HG03175 (cell line): ENCODE data around the gene PICALM.
"Not testable (repeated sequence)": the region's sequence is repeated elsewhere in the genome, so short reads cannot be mapped to it uniquely, and the experiment has no call there.

Experiments
- ATAC-seq: cut with Tn5 transposase; IDR thresholded peaks from one replicate; pipeline ENCODE4 v1.9.1; 2021; ENCODE audit warnings: mild to moderate bottlenecking, moderate library complexity; ENCODE audit not compliant: unreplicated experiment

Gene PICALM, protein sequence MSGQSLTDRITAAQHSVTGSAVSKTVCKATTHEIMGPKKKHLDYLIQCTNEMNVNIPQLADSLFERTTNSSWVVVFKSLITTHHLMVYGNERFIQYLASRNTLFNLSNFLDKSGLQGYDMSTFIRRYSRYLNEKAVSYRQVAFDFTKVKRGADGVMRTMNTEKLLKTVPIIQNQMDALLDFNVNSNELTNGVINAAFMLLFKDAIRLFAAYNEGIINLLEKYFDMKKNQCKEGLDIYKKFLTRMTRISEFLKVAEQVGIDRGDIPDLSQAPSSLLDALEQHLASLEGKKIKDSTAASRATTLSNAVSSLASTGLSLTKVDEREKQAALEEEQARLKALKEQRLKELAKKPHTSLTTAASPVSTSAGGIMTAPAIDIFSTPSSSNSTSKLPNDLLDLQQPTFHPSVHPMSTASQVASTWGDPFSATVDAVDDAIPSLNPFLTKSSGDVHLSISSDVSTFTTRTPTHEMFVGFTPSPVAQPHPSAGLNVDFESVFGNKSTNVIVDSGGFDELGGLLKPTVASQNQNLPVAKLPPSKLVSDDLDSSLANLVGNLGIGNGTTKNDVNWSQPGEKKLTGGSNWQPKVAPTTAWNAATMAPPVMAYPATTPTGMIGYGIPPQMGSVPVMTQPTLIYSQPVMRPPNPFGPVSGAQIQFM

DNA sequence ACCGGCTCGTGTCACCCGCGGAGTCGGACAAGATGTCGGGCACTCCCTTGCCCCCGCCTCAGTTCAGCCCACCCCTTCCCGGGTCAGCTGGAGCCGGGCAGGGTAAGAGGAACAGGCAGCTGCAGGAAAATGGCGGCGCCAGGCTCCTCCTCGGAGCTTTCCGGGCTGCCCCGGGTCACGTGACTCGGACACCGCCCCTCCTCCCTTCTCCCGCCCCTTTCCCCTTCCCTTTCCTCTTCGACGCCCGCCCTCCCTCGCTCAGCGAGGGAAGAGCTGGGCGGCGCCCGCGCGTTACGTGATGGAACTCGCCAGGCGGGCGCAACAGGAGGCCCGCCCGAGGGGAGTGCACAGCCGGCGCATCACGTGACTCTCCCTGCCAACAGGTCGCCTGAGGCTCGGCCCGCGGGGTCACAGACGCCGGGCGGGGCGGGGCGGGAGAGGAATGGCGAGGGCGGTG lies at the start of gene PICALM:
Gene PICALM (minus strand): TSS at position 134 of the 457 bp plus-strand sequence. CDS start 304 bp downstream, outside the sequence.
- ATAC-seq = peak; percentile 87

DNA sequence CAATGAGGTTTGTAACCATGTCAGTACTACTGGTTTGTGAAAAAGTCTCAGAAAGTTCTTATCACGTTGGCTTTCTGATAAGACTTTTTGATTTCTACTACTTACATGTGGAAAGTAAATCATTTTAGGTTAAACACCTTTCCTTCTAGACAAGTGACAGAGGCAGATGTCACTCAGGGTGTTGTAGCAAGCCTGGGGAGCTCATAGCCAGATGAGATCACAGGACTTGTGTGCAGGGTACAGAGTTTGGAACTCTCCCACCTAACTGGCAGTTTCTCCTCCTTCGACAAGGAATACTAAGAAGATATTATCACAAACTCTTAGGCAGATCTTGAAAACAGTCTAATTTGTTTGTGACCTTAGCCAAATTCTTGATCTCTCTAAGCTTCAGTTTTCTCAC lies 49.4 kb upstream of the PICALM start:
- ATAC-seq = no peak

DNA sequence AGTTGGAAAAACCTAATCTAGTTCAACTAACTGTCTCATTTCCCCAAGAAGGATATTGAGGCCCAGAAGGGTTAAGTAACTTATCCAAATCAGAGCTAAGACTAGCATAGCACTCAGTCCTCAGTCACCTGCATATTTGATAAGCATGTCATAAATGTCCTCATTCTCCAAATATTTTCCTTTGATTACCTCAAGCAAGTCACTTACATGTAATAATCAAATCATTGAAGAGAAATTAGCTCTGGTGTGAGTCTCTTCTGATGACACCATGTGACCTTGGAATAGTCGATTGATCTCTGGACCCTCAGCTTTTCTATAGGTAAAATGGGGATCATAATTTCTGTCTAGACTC lies 48.8 kb upstream of the PICALM start:
- no peak for ATAC-seq

DNA sequence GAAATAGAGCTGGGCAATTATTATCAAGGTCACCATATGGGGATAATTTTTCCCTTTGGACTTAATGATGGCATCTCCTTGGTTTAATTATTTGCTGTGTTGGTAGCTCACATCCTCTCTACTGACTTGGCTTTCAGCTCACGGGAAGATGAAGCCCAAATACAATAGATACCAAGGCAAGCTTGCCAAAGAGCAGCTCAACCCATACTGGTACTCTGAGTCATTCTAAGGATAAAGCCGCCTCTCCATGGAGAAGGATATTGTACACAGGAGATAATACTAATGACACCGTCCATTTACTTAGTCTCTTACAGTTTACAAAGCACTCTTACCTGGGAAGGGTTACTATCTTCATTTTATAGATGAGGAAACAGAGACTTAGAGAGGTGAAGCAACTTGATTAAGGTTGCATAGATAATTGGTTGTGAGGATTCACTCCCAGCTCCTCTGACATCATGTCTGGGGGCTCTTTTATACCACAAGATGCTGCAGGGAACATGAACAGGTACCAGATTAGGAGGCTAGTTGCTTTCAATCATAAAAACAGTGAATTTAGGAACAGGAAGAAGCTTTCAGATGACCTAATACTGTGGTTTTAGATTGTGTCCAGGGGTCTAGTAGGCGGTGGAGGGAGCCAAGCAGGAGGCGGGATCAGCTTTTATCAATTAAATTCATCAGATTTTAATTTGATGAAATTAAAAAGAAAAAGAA lies 48.3 kb upstream of the PICALM start:
- no peak for ATAC-seq

DNA sequence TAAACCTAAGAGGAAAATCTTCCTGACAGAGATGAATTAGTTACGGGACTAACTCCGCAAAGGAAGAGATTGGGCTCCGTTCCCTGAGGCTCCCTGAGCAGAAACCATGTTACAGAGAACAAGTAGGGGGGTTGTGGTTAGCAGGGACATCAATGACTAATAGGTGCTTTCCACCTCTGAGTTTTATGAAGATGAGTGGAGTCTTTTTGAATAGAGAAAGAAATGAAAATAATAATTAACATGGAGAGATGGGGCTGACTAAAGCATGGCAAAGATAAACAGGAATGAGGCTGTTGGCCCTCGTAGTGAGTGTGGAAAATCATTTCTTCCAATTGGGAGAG lies 47.5 kb upstream of the PICALM start:
- ATAC-seq = peak; percentile 90

DNA sequence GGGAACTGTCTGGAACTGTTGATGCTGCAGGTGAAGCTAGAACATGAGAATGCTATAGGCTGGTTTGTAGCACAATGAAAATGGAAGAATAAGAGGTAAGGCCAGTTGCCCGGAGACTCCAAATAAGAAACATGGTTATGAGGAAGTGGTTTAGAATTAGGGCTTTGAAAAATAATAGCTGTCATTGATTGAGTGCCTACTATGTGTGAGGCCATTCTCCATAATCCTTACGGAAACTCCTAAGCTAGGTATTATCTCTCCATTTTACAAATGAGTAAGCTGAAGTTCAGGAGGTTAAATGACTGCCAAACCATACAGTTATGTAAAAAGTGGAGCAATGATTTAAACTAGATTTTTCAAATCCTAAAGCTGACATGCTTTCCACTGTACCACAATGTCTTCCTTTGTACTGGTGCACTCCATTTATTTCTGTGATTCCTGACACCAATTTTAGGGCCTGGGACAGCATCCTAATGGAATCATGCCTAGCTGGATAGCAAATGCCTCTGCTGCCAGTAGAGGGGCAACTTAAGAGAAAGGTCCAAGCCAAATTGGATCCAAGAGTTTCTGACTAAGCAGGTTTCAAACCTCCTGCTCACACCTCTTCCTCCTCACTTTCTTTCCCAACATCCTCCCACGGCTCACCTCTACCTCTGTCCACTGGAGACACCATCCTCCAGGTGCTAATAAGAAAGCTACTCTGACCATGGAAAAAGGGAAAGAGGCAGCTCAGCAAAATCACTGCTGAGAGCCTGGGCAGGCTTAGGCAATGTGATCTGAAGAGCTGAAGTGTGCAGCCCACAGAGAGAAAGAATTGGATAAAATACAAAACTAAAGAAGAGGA lies 46.9 kb upstream of the PICALM start:
- peak; percentile 29 for ATAC-seq

DNA sequence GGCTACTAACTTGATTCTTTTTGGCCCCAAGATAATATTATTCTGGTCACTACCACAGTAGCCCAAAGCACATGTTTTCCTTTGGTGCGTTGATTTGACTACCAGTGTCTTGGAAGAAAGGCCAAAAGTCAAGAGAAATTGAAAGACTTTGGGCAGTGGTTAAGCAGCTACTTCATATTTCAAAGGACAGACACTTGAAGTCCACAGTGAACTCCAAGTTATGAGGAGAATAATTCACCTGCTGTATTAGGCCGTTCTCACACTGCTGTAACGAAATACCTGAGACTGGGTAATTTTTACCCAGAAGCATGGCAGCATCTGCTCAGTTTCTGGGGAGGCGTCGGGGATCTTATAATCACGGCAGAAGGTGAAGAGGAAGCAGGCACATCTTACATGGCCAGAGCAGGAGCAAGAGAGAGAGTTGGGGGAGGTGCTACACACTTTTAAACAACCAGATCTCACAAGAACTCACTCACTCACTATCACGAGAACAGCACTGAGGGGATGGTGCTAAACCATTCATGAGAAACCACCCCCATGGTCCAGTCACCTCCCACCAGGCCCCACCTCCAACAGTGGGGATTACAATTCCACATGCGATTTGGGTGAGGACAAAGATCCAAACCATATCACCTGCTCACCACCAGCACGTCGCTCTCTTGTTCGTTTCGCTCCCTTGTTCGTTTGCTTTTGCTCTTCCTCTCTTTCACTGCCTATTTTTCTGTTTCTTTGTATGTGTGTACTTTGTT lies 40.2 kb upstream of the PICALM start:
- ATAC-seq = no peak

DNA sequence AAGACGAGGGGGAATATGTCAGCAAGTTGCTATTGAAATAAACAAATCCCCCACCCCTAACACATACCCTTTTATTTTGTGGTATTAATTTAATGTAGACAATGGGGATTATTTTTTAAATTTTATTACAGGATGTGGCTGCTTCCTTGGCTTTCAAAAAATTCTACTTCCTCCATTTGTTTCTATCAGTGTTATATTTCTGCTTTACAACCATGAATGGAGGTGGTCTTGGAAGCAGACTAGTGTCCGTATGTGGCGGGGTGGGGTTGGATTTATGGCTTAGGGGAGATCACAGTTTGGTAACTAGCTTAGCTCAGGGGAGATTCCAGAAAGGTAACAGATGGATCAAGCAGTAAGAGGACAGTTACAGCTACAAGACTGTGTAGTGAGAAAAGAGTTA lies 39.3 kb upstream of the PICALM start:
- ATAC-seq = no peak

DNA sequence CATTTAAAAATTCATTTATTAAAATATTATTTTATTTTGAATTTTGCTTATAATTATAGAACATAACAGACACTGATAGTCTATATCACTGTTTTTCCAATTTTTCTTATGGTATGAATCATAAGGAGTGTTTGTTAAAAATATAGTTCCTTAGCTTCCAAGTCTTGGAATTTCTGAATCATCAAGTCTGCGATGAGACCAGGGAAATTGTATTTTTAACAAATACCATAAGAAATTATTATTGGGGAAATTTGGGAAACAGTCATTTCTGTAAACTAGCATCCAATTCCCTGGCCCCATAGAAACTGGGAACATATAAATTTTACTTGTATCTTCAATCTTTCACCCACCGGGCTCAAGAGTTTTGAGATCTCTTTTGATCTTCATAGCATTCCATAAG lies 38.0 kb upstream of the PICALM start:
- no peak for ATAC-seq

DNA sequence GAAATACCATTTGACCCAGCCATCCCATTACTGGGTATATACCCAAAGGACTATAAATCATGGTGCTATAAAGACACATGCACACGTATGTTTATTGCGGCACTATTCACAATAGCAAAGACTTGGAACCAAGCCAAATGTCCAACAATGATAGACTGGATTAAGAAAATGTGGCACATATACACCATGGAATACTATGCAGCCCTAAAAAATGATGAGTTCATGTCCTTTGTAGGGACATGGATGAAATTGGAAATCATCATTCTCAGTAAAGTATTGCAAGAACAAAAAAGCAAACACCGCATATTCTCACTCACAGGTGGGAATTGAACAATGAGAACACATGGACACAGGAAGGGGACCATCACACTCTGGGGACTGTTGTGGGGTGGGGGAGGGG lies 37.1 kb upstream of the PICALM start:
- not testable (repeated sequence) for ATAC-seq

DNA sequence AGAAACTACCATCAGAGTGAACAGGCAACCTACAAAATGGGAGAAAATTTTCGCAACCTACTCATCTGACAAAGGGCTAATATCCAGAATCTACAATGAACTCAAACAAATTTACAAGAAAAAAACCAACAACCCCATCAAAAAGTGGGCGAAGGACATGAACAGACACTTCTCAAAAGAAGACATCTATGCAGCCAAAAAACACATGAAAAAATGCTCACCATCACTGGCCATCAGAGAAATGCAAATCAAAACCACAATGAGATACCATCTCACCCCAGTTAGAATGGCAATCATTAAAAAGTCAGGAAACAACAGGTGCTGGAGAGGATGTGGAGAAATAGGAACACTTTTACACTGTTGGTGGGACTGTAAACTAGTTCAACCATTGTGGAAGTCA lies 36.7 kb upstream of the PICALM start:
- ATAC-seq = not testable (repeated sequence)

DNA sequence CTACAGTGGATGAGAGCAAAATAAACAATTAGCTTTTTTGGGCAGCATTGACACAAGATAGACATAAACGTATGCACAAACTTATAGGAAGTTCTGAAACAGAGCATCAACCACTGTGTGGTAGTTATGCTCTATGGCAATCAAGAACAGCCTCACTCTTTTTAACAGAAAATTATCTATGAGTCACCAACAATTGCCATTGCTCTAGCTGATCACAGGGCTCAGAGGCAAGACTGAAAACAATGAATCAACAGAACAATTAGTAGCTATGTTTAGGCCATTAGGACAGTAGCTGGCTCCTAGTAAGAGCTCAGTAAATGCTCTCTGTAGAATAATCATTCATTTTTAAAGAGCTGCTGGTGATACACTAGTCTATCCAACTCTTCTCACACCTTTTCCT lies 34.9 kb upstream of the PICALM start:
- no peak for ATAC-seq

DNA sequence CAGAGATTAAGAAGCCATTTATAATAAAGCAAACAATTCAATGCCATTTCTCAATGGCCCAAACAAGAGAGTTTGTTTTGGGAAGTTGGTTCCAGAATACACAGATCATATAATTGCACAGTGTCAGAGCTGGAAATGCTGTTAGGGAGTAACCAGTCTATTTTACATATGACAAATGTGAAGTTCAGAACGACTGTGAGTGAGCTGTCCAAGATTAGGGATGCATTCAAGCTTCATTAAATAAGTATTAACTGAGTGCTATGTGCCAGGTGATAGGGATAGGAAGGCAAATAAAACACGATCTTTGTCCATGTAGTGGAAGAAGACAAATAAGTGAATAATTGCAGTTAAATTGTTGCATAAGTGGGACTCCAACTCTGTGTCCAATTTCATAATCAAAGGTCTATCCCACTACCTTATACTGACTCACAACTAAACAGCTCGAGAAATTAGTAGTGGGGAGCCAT lies 33.1 kb upstream of the PICALM start:
- ATAC-seq = no peak

DNA sequence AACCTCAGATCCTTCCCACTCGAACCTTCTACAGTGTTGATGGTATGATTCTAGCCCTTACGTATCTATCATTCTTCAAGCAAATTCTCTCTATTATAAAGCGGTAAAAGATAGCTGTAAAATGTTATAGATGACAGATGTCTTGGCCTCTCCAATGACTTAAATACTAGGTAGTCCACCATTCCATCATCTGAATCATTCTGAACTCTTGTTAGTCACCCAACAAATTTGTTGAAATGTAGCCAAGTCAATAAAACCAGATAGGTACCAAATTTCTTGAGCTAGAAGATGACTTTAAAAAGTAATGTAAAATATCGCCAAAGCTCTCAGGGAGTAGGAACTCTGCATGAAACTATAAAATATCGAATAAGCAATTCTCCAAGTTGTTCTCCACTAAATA lies 32.6 kb upstream of the PICALM start:
- no peak for ATAC-seq

DNA sequence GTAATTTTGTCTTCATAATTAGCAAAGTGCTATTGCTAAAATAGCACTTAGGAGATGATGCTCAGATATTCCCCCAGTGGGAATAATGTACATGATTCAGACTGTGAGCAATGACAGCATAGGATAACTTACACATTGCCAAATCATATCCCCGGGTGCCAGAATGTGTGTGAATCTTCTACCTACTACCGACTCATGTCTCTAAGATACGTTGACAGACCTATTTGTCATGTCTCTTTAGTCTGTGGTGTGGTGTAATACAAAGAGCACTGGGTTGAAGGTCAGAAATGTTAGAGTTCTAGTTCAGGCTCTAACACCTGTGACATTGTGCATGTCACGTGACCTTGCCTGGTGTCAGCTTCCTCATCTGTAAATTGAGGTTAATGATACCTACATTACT lies 31.0 kb upstream of the PICALM start:
- ATAC-seq = no peak

DNA sequence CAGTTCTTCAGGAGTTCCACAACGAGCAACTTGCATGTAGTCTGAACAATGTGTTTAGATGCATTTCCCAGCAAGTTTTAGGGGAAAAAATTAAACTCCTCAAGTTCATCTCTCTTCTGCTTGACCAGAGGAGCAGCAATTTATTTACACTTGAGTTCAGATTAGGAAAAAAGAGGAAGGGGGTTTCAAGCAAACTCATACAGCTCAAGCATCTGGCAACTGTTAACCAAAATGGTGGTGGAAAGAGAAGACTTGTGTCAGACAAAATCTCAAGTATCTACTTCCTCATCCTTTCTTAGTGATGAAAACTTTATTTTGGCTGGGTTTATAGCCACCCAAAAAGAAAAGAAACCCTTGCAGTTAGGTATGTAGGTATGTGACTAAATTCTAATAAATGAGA lies 29.1 kb upstream of the PICALM start:
- no peak for ATAC-seq

DNA sequence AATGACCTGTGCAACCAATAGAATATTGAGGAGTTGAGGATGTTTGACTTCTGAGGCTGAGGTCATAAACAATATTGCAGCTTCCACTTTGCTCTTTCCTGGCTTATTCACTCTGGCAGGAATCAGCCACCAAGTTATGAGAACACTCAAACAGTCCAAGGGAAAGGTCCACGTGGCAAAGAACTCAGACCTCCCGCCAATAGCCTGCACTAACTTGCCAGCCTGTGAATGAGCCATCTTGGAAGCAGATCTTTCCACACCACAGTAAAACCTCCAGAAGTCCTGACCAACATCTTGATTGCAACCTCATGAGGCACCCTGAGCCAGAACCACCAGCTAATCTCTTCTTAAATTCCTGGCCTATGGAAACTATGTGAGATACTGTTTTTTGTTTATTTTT lies 22.7 kb upstream of the PICALM start:
- no peak for ATAC-seq

DNA sequence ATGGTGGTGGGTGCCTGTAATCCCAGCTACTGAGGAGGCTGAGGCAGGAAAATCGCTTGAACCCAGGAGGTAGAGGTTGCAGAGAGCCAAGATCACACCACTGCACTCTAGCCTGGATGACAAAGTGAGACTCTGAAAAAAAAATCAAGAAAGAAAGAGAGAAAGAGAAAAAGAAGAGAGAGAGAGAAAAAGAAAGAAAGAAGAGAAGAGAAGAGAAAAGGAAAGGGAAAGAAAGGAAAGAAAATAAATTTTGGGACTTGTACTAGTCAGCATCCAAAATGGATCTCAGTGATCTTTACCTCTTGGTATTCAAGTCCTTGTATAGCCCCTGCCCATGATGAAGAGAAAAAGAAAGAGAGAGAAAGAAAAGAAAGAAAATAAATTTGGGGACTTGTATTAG lies 22.2 kb upstream of the PICALM start:
- ATAC-seq = no peak

DNA sequence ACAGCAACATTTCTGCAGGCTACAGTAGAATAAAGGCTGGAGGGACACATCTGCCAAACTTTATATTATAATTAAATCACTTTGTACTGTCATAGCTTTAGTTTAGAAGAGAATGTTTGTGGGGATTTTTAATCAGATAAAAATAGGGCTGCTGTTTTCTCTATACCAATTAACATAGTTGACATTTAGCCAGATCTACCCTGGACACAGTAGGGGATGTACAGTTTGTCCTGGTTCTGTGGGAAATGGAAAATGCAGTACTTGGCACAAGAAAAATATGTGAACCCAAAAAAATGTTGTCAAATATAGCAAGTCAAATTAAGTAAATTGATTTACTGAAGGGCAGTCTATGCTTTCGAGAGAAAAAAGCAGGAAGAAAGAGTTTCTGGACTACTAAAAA lies 20.8 kb upstream of the PICALM start:
- no peak for ATAC-seq

DNA sequence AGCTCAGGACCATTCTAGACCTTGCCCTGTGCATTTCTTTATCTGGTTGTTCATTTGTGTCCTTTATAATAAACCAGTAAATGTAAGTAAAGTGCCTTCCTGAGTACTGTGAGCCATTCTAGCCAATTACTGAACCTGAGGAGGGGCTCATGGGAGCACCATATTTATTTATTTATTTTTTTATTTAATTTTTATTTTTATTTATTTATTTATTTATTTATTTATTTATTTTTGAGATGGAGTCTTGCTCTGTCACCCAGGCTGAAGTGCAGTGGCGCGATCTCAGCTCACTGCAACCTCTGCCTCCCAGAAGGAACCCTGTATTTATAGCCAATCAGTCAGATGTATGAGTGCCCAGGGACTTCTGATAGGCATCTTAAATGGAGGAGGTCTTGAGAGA lies 18.8 kb upstream of the PICALM start:
- ATAC-seq = not testable (repeated sequence)
